GM21723 (cell line): Measurements from ENCODE around the gene BFSP1.
A peak's percentile ranks its signal among the peaks of the same experiment; 100 is the strongest.

Experiments used
- ATAC-seq: cut with Tn5 transposase; IDR thresholded peaks from one replicate; pipeline ENCODE4 v1.9.1; 2021; ENCODE audit warnings: mild to moderate bottlenecking, moderate library complexity; ENCODE audit not compliant: unreplicated experiment

The BFSP1 gene

DNA sequence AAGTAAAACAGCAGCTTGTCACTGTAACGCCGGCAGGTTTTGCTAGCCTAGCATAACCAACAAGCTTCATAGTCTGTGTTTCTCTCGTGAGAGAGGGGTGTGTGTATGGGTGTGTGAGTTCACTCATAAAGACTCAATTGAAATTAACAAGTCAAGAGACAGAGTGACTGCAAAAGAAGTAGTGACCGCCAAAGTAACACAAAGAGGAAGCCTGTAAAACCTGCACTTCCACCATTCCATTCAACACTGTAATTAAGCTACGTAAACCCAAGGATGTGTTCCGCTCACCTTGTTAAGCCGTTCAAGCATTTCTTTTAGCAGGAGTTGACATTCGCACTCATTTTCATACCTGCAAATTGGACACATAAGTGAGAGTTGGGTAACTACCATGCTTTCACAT is 6.6 kb downstream of the BFSP1 start:
- no peak for ATAC-seq

DNA sequence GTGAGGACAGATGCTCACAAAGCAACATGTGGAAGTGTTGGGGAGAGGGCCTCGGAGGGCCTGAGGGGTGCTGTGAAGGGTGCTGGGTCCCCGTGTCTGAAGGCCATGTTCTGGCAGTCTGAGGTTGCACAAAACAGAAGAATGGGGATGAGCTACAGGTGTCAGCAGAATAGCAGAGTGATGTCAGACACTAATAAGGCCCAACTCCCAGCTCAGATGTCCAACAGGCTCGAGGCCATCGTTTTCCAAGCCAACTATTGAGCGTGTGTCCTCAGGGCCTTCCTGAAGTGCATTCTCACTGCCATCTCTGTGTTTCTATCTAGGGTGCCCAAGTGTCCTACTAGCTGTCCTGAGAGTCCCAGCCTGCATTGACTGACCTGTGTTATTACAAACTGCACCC is 7.9 kb downstream of the BFSP1 start:
- ATAC-seq: no peak

DNA sequence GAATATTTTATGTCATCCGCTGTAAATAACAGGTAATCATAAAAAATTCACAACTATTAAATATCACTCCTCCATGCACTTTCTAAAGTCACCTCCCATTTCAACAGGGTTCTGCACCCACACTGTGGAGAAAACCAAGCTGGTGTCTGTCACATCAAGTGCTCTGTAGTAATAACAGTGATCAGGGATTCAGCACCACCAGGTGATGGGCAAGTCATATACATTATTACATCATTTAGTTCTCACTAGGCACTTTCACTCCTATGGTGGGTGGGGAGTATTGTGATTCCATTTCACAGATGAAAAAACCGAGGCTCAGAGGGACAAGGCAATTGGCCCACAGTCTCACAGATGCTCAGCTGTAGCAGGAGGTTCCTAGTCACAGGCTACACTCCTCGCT is 8.7 kb downstream of the BFSP1 start:
- ATAC-seq: no peak

DNA sequence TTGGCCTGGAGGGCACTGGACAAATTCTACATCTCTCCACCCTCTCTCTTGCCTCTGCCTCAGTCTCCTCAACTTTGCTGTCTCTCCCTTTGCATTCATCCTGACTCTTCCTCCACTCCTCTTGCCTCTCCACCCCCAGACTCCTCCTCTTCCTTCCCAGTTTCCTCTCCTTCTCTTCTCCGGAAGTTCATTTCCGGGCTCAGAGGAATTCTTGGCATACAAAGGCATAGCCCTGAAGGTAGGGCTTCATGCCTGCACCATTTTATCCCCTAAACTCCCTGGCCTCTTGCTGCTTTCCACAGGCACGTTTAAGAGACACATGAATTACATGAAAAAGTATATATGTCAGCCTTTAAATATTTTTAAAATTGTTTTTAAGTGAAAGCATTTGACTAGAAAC is 10.6 kb downstream of the BFSP1 start:
- no peak for ATAC-seq

DNA sequence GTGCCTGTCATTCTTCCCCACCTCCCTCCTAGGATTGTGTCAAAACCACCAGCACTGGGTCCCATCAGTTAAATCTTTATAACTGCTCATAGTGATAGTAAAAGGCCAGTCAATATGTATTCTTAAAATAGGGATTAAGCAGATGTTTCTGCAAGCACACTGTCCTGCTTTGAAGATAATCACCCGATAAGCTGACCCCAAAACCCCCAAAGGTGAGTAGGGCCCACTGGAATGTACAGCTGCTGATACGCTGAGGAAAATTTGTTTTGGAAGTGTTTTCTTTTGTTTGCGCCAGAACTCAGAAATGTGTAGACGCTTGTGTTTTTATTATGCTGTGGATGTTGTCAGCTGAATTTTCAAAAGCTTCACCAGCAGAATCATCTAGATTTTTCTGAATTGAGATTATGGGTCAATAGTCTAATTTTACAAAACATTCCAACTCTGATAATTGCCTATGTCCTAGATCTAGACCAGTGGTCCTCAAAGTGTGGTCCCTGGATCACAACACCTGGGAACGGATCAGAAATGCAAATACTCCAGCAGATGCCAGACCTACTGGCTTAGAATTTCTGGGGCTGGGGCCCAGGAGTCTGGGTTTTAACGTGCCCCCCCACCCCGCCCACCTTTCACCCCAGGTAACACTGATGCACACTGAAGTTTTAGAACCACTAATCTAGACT is 11.4 kb downstream of the BFSP1 start:
- no peak for ATAC-seq

DNA sequence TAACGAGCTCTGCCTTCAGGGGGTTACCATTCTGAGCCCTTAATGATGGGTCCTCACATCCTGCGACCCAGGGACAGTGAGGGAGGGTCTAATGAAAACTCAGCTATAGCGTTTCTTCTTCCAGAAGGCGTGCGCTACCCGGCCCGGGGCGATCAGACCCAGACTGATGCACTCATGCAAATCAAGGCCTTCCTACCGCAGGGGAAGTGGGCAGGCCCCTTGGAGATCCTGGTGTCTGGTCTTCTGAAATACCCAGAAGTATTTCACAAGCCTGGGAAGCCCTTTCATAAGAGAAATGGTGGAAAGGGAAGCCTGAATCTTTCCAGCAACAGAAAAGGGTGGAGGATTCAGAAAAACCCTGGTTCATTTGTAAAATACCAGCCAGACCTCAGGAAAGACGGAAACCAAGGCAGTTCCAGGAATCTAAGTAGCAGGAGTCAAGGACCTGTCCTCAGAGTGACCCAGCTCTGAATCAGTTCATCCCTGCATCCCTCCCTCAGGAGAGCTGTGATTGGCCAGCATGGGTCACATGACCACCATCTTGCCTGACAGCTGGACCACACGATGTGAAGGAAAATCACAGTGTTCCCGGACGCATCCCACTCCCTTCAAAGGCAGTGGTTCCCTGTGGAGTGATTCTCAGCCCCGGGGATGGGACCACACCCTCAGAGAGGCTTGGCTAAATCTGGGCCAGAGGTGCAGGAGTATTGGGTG is 12.7 kb downstream of the BFSP1 start:
- ATAC-seq: no peak

DNA sequence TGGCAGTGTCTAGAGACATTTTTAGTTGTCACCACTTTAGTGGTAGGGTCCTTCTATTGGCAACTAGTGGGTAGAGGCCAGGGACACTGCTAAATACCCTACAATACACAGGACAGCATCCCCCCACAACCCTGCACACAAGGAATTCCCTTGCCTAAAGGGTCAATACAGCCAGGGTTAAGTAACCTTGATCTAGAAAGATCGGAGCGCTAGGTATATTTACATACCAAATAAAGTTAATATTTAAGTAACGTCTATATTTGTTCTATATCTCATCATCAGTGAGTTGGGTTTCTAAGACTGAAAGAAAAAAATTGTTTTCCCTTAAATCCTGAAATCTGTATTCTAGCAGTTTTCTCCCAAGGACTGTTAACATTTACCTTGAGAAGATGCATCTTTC is 16.1 kb downstream of the BFSP1 start:
- no peak for ATAC-seq

DNA sequence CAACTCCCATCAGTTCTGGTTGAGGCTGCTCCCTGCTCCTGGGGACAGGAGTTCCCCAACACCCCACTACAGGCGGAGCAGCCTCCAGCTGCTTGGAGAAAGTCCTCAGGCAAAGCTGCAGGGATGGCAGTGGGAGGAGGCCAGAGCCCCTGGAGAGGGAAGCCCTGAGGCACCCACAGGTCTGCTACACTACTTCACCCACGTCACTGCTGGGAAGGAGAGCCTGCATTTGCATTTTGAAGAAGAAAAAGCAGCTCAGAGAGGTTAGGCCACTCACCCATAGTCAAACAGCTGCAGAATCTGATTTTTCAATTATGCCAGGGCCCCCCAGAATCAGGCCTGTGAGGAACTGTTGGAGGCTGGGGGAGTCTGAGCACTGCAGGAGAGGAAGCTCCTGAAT is 17.2 kb downstream of the BFSP1 start:
- no peak for ATAC-seq

DNA sequence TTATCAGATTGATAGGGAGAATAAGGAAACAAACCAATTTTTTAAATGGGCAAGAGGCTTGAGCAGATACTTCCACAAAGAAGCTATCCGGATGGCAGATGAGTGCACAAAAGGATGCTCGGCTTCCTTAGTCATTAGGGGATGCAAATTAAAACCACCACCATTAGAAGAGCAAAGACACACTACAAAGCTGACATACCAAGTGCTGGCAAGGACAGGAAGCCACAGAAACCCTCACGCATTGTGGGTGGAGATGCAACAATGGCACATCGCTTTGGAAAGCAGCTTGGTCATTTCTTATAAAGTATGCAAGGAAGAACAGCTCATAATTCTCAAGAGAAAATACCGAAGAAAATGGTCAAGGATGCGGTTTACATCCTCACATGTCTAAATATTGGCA is 19.8 kb downstream of the BFSP1 start:
- ATAC-seq: no peak

DNA sequence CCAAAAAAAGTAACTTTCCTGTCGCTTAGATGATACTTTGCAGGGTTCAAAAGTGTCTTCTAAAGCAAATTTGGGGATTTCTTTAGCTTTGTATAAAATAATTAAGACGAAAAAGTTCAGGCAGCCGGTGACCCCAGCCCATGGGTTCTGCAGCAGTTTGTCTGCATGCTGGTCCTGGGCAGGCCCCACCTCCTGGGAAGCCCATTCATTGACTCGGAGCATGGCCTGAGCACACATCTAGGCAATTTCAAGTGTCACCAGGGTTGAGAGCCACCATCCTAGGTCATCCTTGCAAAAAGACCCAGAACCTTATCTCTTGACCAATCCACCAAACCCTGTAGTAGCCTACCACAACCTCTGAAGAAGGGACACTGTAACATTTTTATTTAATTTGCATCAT is 20.6 kb downstream of the BFSP1 start:
- no peak for ATAC-seq

DNA sequence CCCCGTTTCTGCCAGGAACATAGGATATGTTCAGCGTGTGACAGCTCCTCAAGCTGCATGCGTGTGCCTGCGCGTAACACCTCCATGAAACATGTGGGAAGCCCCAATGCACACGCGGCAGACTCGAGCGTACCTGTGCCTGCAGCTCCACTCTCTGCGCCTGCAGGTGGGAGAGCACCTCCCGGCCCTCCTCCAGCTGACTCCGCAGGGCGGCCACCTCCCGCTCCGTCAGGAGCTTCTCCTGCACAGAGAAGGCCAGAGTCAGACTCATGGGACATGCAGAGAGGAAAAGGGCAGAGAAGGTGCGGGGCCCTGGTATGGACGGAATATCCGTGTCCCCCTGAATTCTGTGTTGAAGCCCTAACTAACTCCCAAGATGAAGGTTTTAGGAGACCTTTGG is 22.4 kb downstream of the BFSP1 start:
- no peak for ATAC-seq

DNA sequence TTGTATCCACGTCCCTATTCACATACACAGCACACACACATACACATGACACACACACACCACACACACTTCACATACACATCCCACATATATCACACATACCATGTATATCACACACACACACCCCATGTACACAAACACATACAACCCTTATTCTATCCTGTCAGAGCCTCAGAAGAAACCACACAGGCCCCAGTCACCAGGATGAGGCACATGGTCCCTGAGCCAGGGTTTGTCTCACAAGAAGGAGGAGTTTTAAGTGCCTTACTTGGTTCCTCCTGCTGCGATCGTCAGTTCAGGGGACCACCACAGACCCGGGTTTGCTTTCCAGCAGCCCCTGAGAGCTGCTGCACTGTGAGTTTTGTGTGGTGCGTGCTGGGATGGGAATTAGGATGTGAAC is 23.6 kb downstream of the BFSP1 start:
- no peak for ATAC-seq

DNA sequence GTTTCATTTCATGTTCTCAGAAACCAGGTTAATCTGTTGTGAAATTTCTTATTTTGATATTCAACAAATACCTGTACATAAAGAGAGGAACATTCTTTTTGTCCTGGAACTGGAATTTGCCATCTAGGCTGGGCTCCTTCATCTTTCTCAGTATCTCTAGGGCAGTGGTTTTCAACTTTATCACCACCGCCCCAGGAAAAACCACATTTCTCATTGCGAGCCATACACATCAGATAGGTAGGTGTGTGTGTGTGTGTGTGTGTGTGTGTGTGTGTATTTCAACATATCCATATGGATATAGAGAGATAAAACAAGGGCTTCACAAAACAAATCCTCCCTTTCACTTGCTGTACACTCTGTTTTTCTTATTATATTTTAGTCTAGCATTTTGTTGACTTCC is 24.1 kb downstream of the BFSP1 start:
- no peak for ATAC-seq

DNA sequence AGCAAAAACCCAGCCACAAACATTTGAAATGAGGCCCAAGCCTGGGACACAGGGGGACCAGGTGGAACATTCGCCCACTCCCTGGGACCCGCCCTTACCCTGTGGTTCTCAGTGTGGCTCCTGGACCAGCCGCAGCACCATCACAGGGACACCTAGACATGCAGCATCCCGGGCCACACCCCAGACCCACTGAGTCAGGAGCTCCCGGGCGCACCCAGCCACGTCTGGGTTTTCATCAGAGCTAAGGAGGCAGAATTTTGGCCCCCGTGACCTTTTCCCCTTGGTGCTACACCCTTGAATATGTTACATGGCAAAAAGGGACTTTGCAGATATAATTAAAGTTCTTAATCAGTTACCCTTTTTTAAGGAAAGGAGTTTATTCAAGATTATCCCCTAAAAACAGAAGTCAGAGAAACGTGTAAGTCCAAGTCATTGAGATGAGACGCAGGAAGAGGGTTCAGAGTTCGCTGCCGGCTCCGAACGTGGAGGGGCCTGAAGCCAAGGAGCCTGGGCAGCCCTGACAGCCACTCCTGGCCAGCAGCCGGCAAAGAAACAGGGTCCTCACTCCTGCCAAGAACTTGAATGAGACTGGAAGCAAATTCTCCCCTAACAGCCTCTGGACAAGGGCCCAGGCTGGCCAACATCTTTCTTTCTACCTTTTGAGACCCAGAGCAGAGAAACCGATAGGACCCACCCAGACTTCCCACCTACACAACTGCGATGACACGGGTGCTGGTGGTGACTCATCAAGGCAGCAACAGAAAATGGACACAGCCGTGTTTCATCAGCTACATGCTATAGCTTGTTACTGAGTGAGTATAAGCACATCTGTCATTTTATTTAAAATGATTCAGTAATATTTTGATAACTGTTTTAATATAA is 25.3 kb downstream of the BFSP1 start:
- ATAC-seq: no peak

DNA sequence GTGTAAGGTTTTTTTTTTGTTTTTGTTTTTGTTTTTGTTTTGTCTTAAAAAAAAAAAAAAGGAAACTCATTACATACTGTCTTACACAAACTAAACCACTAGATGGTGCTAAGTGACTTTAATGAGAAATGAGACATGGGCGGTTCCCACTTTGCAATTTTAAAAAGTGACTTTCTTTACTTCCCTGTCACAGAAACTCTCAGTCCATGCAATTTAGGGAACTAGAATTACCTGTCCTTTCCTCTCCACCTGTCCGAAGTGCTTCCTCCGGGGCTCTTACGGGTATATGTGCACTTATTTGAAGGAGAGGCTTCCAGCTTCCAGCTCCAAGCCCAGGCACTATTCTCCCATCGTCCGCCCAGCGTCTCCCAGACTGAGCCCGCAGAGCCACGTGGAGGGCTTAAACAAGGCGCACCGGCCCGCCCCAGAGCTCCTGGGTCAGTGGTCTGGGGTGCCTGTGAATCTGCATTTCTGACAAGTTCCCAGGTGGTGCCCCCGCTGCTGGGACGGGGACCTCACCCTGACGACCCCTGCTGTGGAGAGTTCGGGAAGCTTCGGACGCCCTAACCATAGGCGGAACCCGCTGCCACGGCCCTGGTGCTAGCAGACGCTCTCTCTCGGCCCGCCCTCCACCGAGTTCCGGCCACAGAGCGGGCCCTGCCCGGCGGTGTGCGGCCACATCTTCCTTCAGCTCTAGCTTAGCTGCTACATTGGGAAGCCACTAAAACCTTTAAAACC is 26.1 kb downstream of the BFSP1 start:
- ATAC-seq: peak; percentile 78

DNA sequence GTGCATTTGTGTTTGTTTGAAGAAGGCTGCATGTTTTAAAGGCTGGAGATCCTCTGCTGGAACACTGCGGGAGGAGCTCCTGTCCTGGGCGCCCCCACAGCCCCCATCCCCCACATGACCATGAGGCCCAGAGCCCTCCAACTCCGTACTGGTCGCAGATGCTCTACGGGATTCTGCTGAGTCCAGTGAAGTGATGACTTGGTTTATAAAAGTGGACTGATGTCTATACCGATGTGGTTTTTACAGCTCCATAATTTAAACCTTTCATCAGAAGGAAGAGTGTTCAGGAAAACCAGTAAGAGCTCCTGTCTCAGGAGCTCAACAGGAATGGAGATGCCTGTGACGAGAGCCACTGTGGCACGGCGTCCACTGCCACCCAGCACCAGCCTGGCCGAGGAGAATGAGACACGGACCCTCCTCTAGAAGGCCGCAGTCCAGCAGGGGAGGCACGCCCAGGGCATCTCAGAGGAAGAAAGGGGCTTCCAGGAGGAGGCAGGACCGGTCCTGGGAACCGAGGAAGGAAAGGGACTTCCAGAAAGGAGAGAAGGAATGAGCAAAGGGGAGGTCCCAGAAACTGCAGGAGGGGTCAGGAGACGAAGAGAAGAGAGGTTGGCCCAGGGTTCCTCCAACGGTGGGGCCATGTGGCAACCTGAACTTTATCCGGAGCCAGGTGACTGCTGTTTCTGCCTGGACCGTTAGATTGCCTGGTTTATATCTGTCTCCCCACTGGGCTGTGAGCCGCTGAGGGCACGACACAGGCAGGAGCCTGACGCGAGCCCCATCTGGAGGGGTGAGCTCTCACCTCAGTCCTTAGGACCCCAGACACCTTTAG is 26.9 kb downstream of the BFSP1 start:
- ATAC-seq: peak; percentile 28

DNA sequence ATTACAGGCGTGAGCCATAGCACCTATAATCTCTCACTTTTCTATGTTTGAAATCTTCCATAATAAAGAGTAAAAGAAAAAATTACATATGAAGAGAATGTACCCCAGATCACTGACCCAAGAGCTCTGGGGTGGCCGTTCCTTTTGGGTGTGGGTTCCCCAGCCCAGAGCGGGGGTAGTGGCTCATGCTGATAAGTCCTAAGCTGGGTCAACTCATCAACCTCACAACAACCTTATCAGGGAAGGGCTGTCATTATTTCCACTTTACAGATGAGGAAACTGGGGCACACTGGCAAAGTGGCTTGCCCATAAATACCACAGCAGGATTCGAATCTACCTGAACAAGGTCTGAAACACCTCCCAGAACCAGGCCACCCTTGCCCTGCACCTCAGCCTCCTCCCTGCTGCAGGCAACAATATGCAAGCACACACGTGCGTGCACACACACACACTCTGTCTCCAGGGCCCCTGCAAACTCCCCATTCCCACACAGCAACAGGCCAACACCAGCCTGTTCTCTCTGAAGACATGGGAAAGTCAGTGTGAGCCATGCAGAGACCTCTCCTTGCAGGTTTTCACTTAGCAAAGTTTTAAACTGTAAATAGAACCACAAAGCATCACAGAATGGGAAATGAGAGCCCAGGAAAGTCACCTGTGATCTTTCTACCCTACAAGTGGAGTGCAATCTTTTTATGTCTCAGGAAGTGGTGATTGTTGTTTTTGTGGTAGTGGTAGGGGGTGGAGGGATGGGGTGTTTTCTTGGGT is 27.7 kb downstream of the BFSP1 start:
- no peak for ATAC-seq

DNA sequence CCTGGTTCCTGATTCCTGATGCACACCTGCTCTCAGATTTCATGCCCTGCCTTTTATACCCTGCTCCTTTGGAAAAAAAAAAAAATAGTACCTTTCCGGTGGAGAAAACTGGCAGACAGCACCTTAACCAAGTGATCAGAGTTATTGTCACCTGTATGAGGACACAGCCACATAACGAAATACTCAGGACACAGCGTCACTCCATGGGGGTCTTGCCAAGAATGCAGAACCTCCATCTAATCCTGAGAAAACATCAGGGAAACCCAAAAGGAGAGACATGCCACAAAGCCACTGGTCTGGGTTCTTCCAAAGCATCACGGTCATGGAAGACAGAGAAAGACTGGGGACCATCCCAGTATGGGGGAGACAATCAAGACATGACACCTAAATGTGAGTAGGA is 29.1 kb downstream of the BFSP1 start:
- ATAC-seq: no peak

DNA sequence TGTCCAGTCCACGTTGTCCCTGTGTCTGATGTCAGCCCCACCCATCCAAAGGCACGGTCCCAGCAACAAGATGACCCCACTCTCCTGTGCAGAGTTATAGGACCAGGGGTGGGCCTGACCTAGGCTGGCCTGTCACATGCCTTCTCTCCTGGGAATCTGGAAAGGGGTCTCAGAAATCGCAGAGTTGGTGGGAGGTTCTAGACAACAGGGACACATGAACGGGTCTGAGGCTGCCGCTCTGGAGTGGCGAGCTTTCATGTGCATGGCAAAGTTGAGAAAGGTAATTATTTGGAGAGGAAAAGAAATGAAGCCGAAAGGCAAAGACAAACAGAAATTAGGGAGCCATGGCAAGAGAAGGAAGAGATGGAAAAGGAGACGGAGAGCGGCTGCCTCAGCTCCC is 29.5 kb downstream of the BFSP1 start:
- no peak for ATAC-seq

DNA sequence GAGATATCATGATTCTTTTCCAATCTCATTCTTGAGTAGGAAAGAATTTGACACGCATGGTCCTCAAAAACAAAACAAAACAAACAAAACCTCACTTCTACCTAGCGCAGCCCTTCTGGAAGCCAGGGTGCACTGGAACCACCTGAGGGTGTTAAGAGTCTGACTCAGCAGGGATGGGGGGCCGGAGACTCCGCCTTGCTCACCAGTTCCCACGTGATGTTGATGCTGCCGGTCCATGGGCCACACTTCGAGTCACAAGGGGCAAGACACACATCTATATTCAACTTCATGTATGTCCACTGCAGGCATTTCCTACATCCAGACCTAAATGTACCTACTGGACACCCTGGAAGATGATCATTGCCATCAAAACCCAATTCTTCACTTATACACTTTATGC is 30.4 kb downstream of the BFSP1 start:
- no peak for ATAC-seq
